ENCODE results near the gene CSRP1.

- TF ChIP-seq POLR2A (IDR thresholded peaks at IDR 0.05; ENCODE audit: low read length) (no peak), REST (IDR thresholded peaks at IDR 0.05) (no peak), ZC3H11A (IDR thresholded peaks at IDR 0.05) (no peak), HDAC2 (IDR thresholded peaks at IDR 0.05) (no peak), FOSL2 (IDR thresholded peaks at IDR 0.05) (no peak), FOSL2 (CRISPR knock-in tag; IDR thresholded peaks at IDR 0.05) (no peak), MAFK (IDR thresholded peaks at IDR 0.05; ENCODE audit: partially characterized antibody) (no peak)
- TF ChIP-seq, protein P1, sequence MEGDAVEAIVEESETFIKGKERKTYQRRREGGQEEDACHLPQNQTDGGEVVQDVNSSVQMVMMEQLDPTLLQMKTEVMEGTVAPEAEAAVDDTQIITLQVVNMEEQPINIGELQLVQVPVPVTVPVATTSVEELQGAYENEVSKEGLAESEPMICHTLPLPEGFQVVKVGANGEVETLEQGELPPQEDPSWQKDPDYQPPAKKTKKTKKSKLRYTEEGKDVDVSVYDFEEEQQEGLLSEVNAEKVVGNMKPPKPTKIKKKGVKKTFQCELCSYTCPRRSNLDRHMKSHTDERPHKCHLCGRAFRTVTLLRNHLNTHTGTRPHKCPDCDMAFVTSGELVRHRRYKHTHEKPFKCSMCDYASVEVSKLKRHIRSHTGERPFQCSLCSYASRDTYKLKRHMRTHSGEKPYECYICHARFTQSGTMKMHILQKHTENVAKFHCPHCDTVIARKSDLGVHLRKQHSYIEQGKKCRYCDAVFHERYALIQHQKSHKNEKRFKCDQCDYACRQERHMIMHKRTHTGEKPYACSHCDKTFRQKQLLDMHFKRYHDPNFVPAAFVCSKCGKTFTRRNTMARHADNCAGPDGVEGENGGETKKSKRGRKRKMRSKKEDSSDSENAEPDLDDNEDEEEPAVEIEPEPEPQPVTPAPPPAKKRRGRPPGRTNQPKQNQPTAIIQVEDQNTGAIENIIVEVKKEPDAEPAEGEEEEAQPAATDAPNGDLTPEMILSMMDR (IDR thresholded peaks at IDR 0.05): no peak
These were observed 1.9 kb upstream of the CSRP1 start for GRCh38 chr1:201508809-201509208.
